ENCODE measurements around the gene BTBD9. TPM values are rescaled to one million over a fixed set of nuclear protein-coding genes. Genes with fewer than 3 reads are reported as not detected.

BTBD9 gene
- total and polyA plus RNA-seq, 2 of the 13 experiments (the other 11 are each of a cell fraction or from before 2014, with no cell fraction given): 1.2 to 3.0 TPM

DNA sequence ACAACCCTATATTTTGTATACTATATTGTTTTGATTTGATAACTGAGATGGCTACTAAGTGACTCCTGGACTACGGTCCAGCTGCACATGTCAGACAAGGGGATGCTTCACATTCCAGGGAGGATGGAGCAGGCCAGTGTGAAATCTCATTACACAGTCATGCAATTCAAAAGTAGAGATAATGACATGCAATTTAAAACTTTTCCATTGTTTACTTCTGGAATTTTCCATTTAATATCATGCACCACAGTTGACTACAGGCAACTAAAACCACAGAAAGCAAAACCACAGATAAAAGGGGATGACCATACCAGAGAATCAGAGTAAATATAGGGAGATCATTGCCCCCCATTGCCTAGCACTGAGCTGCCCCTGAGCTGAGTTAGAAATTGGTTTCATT lies 366.4 kb downstream of the BTBD9 start:
- no peak for TF ChIP-seq GABPA (IDR thresholded peaks at IDR 0.05; ENCODE audit: low read depth, low read length)
- no peak for TF ChIP-seq GABPA (CRISPR knock-in tag; IDR thresholded peaks at IDR 0.05; ENCODE audit: low read depth)
- TF ChIP-seq NFIB (CRISPR knock-in tag; IDR thresholded peaks at IDR 0.05; ENCODE audit: borderline replicate concordance): no peak
- no peaks in the 10 kb centered on the region for H3K9me3 ChIP-seq (ENCODE audit: low read length)
- H3K4me1 ChIP-seq (ENCODE audit: insufficient read depth, low read length): no peaks in the 10 kb centered on the region
- H3K4me2 ChIP-seq (ENCODE audit: low read depth, low read length): no peak overlapping the region
- intact Hi-C loops (cut with micrococcal nuclease; ENCODE audit: unreplicated experiment): no loop called here
- no peak for FAIRE-seq
- ChIA-PET CTCF (ENCODE audit: low intra/inter-chr PET ratio, low total read pairs) (no interaction called here), POLR2A (no interaction called here)
- H2AFZ ChIP-seq (ENCODE audit: low read length): no peak overlapping the region
- H3K36me3 ChIP-seq (replicated peaks in 1 of 2; ENCODE audit: control insufficient read depth in 1 of 2, insufficient read depth in 2 of 2, low read length in 2 of 2): no peaks in the 10 kb centered on the region
- ATAC-seq: no peak
- BruUV-seq (replicated peaks): no TSS peak
- H3K4me3 ChIP-seq (replicated peaks in 1 of 3; ENCODE audit: insufficient read depth in 1 of 3, low read depth in 2 of 3, low read length in 3 of 3): no peak overlapping the region
- in situ Hi-C loops (cut with HindIII; ENCODE audit: extremely low pct_ligation_motif_present, low pct_unique_long_range_greater_than_20kb): no loop called here
- H4K20me1 ChIP-seq (ENCODE audit: insufficient read depth, low read length): no peaks in the 10 kb centered on the region
- H3K79me2 ChIP-seq (ENCODE audit: insufficient read depth, low read length): no peaks in the 10 kb centered on the region
- no peaks in the 10 kb centered on the region for H3K27me3 ChIP-seq (ENCODE audit: control insufficient read depth in 1 of 2, insufficient read depth in 2 of 2, low read length in 2 of 2)
- 26% methylated on average over 1 of the region's 1 CpG for WGBS (ENCODE audit: low lambda C conversion rate)
- no peak overlapping the region for H3K9ac ChIP-seq (ENCODE audit: insufficient read depth, low read depth, low read length)
- no peak overlapping the region for H3K27ac ChIP-seq (ENCODE audit: extremely low read length, insufficient read depth, low read length)
- DNase-seq (ENCODE audit: low spot score): no peak

DNA sequence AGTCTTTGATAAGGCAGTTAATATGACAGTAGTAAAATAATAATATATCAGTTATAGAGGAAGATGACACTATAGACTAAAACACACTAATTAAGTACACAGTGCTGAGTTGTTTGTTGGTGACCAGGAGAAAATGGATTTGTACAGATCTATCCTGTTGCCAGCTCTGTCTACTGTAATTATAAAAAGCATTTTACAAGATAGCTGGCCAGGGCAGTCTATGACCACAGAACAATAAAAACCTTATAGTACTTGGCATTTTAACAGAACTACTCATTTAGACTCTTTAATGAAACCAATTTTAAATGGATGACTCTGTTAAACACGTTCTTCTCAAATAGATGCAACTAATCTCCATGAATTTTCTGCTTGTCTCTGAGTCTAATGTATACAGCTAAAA lies 367.5 kb downstream of the BTBD9 start:
- intact Hi-C loops (cut with micrococcal nuclease; ENCODE audit: unreplicated experiment) (no loop called here), in situ Hi-C loops (cut with HindIII; ENCODE audit: extremely low pct_ligation_motif_present, low pct_unique_long_range_greater_than_20kb) (no loop called here)
- CTCF ChIA-PET (ENCODE audit: low intra/inter-chr PET ratio, low total read pairs): no interaction called here
- TF ChIP-seq, protein P1, sequence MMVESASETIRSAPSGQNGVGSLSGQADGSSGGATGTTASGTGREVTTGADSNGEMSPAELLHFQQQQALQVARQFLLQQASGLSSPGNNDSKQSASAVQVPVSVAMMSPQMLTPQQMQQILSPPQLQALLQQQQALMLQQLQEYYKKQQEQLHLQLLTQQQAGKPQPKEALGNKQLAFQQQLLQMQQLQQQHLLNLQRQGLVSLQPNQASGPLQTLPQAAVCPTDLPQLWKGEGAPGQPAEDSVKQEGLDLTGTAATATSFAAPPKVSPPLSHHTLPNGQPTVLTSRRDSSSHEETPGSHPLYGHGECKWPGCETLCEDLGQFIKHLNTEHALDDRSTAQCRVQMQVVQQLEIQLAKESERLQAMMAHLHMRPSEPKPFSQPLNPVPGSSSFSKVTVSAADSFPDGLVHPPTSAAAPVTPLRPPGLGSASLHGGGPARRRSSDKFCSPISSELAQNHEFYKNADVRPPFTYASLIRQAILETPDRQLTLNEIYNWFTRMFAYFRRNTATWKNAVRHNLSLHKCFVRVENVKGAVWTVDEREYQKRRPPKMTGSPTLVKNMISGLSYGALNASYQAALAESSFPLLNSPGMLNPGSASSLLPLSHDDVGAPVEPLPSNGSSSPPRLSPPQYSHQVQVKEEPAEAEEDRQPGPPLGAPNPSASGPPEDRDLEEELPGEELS (CRISPR knock-in tag; IDR thresholded peaks at IDR 0.05): no peak
- TF ChIP-seq MZF1 (CRISPR knock-in tag; IDR thresholded peaks at IDR 0.05; ENCODE audit: borderline replicate concordance) (no peak), IRX3 (CRISPR knock-in tag; IDR thresholded peaks at IDR 0.05; ENCODE audit: borderline replicate concordance, low read depth) (no peak), ZNF557 (CRISPR knock-in tag; IDR thresholded peaks at IDR 0.05) (no peak), ZBTB7B (CRISPR knock-in tag; IDR thresholded peaks at IDR 0.05) (no peak), CHD2 (IDR thresholded peaks at IDR 0.05; ENCODE audit: low read depth, low read length) (no peak), MED1 (CRISPR knock-in tag; IDR thresholded peaks at IDR 0.05) (no peak), DNMT3B (CRISPR knock-in tag; conservative IDR thresholded peaks at IDR 0.05) (no peak), ZFP82 (CRISPR knock-in tag; IDR thresholded peaks at IDR 0.05; ENCODE audit: borderline replicate concordance) (no peak)
- TF ChIP-seq, protein P2, sequence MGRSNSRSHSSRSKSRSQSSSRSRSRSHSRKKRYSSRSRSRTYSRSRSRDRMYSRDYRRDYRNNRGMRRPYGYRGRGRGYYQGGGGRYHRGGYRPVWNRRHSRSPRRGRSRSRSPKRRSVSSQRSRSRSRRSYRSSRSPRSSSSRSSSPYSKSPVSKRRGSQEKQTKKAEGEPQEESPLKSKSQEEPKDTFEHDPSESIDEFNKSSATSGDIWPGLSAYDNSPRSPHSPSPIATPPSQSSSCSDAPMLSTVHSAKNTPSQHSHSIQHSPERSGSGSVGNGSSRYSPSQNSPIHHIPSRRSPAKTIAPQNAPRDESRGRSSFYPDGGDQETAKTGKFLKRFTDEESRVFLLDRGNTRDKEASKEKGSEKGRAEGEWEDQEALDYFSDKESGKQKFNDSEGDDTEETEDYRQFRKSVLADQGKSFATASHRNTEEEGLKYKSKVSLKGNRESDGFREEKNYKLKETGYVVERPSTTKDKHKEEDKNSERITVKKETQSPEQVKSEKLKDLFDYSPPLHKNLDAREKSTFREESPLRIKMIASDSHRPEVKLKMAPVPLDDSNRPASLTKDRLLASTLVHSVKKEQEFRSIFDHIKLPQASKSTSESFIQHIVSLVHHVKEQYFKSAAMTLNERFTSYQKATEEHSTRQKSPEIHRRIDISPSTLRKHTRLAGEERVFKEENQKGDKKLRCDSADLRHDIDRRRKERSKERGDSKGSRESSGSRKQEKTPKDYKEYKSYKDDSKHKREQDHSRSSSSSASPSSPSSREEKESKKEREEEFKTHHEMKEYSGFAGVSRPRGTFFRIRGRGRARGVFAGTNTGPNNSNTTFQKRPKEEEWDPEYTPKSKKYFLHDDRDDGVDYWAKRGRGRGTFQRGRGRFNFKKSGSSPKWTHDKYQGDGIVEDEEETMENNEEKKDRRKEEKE (IDR thresholded peaks at IDR 0.05): no peak
- TF ChIP-seq, protein P3, sequence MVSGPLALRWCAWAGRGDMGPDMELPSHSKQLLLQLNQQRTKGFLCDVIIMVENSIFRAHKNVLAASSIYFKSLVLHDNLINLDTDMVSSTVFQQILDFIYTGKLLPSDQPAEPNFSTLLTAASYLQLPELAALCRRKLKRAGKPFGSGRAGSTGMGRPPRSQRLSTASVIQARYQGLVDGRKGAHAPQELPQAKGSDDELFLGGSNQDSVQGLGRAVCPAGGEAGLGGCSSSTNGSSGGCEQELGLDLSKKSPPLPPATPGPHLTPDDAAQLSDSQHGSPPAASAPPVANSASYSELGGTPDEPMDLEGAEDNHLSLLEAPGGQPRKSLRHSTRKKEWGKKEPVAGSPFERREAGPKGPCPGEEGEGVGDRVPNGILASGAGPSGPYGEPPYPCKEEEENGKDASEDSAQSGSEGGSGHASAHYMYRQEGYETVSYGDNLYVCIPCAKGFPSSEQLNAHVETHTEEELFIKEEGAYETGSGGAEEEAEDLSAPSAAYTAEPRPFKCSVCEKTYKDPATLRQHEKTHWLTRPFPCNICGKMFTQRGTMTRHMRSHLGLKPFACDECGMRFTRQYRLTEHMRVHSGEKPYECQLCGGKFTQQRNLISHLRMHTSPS (CRISPR knock-in tag; IDR thresholded peaks at IDR 0.05; ENCODE audit: low read depth): no peak
- Histone ChIP-seq H3K9ac (ENCODE audit: insufficient read depth, low read depth, low read length) (no peak overlapping the region), H2AFZ (ENCODE audit: low read length) (no peak overlapping the region), H3K27me3 (ENCODE audit: control insufficient read depth in 1 of 2, insufficient read depth in 2 of 2, low read length in 2 of 2) (no peaks in the 10 kb centered on the region), H3K4me3 (replicated peaks in 1 of 3; ENCODE audit: insufficient read depth in 1 of 3, low read depth in 2 of 3, low read length in 3 of 3) (no peak overlapping the region), H3K79me2 (ENCODE audit: insufficient read depth, low read length) (no peaks in the 10 kb centered on the region), H3K4me2 (ENCODE audit: low read depth, low read length) (no peak overlapping the region), H3K27ac (ENCODE audit: extremely low read length, insufficient read depth, low read length) (no peak overlapping the region), H4K20me1 (ENCODE audit: insufficient read depth, low read length) (no peaks in the 10 kb centered on the region), H3K4me1 (ENCODE audit: insufficient read depth, low read length) (no peaks in the 10 kb centered on the region), H3K36me3 (replicated peaks in 1 of 2; ENCODE audit: control insufficient read depth in 1 of 2, insufficient read depth in 2 of 2, low read length in 2 of 2) (no peaks in the 10 kb centered on the region), H3K9me3 (ENCODE audit: low read length) (no peaks in the 10 kb centered on the region)
- POLR2A ChIA-PET: no interaction called here
- ATAC-seq: no peak
- BruUV-seq (replicated peaks): no TSS peak
- no peak for DNase-seq (ENCODE audit: low spot score)
- 0% methylated on average over 1 of the region's 1 CpG for WGBS (ENCODE audit: low lambda C conversion rate)
- FAIRE-seq: no peak
